Head of caudate nucleus (tissue), 42 donors: ENCODE results near the gene F11R.
"Not testable (repeated sequence)": the region's sequence is repeated elsewhere in the genome, so short reads cannot be mapped to it uniquely, and the experiment has no call there.

Source experiments
- DNase-seq, 42 donors: peaks; one replicate each; pipeline versions ENCODE4 v3.0.0 to v3.0.0-alpha.2; 2020 to 2021; ENCODE audit warnings: mixed read lengths in 7 of 42
- intact Hi-C: fragments of 100-400 bp; cut with DNase I; formaldehyde crosslinking; loops from one replicate; pipeline ENCODE4 v1.15.0; 2022

The F11R gene

GRCh38 chr1:160993544-160994193 lies 27.3 kb downstream of the F11R start:
- peak in 1 of 42 donors; percentile 12 for DNase-seq
- intact Hi-C loops, result no loop called here

- intact Hi-C loops, DNase-seq: not testable (repeated sequence)
Observed at GRCh38 chr1:160992036-160992435, 28.9 kb downstream of the F11R start.

GRCh38 chr1:160987359-160988050 lies 33.4 kb downstream of the F11R start:
- intact Hi-C loops, result no loop called here
- no peak for DNase-seq

- intact Hi-C loops, result no loop called here
- DNase-seq, result no peak
Observed at GRCh38 chr1:160985723-160986122, 35.2 kb downstream of the F11R start.

- intact Hi-C loops, result no loop called here
Observed at GRCh38 chr1:160981584-160982411, 39.2 kb downstream of the F11R start.

GRCh38 chr1:160979286-160979685 lies 41.7 kb downstream of the F11R start:
- DNase-seq, result no peak
- intact Hi-C loops, result no loop called here

More at GRCh38 chr1:160981584-160982411, 39.2 kb downstream of the F11R start:
- DNase-seq, result peak in 37 of 42 donors; percentile 8 to 75 (median 43)

- intact Hi-C loops, result no loop called here
Observed at GRCh38 chr1:160978510-160978927, 42.4 kb downstream of the F11R start.

GRCh38 chr1:160975026-160975425 lies 45.9 kb downstream of the F11R start:
- no peak for DNase-seq
- intact Hi-C loops, result no loop called here

More at GRCh38 chr1:160978510-160978927, 42.4 kb downstream of the F11R start:
- DNase-seq, result no peak

- DNase-seq, result no peak
Observed at GRCh38 chr1:160973491-160973890, 47.5 kb downstream of the F11R start.

GRCh38 chr1:160972939-160973338 lies 48.0 kb downstream of the F11R start:
- intact Hi-C loops, result no loop called here
- DNase-seq, result no peak

More at GRCh38 chr1:160973491-160973890, 47.5 kb downstream of the F11R start:
- intact Hi-C loops, result no loop called here

- DNase-seq, result no peak
- intact Hi-C loops, result no loop called here
Observed at GRCh38 chr1:160971618-160972056, 49.3 kb downstream of the F11R start.

GRCh38 chr1:160963521-160963920 lies 57.4 kb downstream of the F11R start:
- intact Hi-C loops, result no loop called here

GRCh38 chr1:160961419-160961818 lies 59.5 kb downstream of the F11R start:
- peak in 1 of 42 donors; percentile 2 for DNase-seq
- intact Hi-C loops, result no loop called here

More at GRCh38 chr1:160963521-160963920, 57.4 kb downstream of the F11R start:
- DNase-seq, result peak in 1 of 42 donors; percentile 1

GRCh38 chr1:160956966-160957365 lies 64.0 kb downstream of the F11R start:
- intact Hi-C loops, result loop anchor here (10.0 kb wide), 2 partner anchors 122 to 232 kb away; no protein-coding TSS in a partner anchor
- DNase-seq, result peak in 1 of 42 donors; percentile 22

- intact Hi-C loops, result loop anchor here (10.0 kb wide), 2 partner anchors 120 to 230 kb away; no protein-coding TSS in a partner anchor
- DNase-seq, result peak in 2 of 42 donors; percentile 10 to 15
Observed at GRCh38 chr1:160954158-160955104, 66.5 kb downstream of the F11R start, which contains the start of gene ITLN2. Gene ITLN2, minus strand, starts transcription at chr1:160954809. Its CDS starts 68 bp downstream, at chr1:160954741.

GRCh38 chr1:160953030-160953429 lies 67.9 kb downstream of the F11R start:
- peak in 1 of 42 donors; percentile 22 for DNase-seq
- intact Hi-C loops, result loop anchor here (10.0 kb wide), 2 partner anchors 118 to 228 kb away; no protein-coding TSS in a partner anchor

- no peak for DNase-seq
- intact Hi-C loops, result loop anchor here (10.0 kb wide), 2 partner anchors 117 to 227 kb away; no protein-coding TSS in a partner anchor
Observed at GRCh38 chr1:160952129-160952510, 68.8 kb downstream of the F11R start.
